ENCODE data around the gene RPAP3.
"Not testable (repeated sequence)": the region's sequence is repeated elsewhere in the genome, so short reads cannot be mapped to it uniquely, and the experiment has no call there.

The RPAP3 gene

DNA sequence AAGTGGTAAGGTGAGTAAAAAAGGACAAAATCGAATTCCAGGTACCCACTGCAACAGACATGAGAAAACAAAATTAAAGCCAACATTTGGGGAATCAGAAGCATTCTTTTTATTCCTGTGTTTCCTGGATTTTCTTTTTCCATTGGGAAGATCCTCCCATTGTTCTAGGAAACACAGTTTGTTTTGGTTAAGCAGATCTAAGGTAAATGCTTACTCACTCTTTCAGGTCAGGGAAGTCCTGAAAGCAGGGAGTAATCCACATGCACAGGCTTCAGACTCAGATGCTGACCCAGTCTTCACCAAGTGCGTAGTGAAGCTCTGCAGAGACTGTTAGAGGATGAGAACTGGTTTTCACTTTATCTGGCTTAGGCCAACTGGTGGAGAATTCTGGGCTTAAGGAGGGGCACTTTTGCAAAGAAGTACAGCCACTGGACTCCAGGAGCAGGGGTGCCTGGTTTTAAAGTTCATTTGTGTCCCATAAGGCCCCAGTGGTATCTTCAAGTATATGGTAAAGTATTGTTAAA lies 57.7 kb downstream of the RPAP3 start:
- in situ Hi-C loops (cut with MboI; ENCODE audit: low sequenced_read_pairs, unreplicated experiment) = no loop called here
- no peak for DNase-seq (ENCODE audit: low spot score)
- TF ChIP-seq, protein P1, sequence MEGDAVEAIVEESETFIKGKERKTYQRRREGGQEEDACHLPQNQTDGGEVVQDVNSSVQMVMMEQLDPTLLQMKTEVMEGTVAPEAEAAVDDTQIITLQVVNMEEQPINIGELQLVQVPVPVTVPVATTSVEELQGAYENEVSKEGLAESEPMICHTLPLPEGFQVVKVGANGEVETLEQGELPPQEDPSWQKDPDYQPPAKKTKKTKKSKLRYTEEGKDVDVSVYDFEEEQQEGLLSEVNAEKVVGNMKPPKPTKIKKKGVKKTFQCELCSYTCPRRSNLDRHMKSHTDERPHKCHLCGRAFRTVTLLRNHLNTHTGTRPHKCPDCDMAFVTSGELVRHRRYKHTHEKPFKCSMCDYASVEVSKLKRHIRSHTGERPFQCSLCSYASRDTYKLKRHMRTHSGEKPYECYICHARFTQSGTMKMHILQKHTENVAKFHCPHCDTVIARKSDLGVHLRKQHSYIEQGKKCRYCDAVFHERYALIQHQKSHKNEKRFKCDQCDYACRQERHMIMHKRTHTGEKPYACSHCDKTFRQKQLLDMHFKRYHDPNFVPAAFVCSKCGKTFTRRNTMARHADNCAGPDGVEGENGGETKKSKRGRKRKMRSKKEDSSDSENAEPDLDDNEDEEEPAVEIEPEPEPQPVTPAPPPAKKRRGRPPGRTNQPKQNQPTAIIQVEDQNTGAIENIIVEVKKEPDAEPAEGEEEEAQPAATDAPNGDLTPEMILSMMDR (IDR thresholded peaks at IDR 0.05; ENCODE audit: borderline replicate concordance, control extremely low read depth, extremely low read depth, insufficient read depth, missing control alignments) = no peak

DNA sequence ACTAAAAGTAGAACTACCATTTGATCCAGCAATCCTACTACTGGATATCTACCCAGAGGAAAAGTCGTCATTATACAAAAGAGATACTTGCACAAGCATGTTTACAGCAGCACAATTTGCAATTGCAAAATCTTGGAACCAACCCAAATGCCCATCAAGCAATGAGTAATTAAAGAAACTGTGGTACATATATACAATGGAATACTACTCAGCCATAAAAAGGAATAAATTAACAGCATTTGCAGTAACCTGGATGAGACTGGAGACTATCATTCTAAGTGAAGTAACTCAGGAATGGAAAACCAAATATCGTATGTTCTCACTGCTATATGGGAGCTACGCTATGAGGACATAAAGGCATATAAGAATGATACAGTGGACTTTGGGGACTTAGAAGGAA lies 63.5 kb downstream of the RPAP3 start:
- DNase-seq (ENCODE audit: low spot score); in situ Hi-C loops (cut with MboI; ENCODE audit: low sequenced_read_pairs, unreplicated experiment): not testable (repeated sequence)

- TF ChIP-seq, protein P1 (IDR thresholded peaks at IDR 0.05; ENCODE audit: borderline replicate concordance, control extremely low read depth, extremely low read depth, insufficient read depth, missing control alignments) = no peak
- in situ Hi-C loops (cut with MboI; ENCODE audit: low sequenced_read_pairs, unreplicated experiment) = no loop called here
- no peak for DNase-seq (ENCODE audit: low spot score)
These were observed 68.7 kb downstream of the RPAP3 start for GRCh38 chr12:47636908-47637780.

DNA sequence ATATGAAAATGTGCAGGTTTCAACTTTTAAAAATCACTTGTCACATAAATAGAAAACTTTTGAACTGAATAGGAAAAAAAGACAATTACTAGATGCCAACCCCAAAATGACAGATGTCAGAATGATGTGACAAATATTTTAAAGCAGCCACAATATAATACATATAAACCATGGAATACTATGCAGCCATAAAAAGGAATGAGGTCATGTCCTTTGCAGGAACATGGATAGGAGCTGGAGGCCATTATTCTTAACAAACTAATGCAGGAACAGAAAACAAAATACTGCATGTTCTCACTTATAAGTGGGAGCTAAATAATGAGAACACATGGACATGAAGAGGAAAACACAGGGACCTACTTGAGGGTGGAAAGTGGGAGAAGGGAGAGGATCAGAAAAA lies 70.1 kb downstream of the RPAP3 start:
- in situ Hi-C loops (cut with MboI; ENCODE audit: low sequenced_read_pairs, unreplicated experiment); DNase-seq (ENCODE audit: low spot score): not testable (repeated sequence)

DNA sequence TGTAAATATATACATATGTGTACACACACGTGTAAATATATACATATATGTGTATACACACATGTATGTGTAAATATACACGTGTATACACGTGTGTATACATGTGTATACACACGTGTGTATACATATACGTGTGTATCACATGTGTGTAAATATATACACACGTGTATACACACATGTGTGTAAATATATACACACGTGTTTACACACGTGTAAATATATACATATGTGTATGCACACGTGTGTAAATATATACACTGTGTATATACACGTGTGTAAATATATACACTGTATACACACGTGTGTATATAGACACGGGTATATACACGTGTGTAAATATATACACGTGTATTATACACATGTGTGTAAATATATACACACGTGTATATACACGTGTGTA lies 71.7 kb downstream of the RPAP3 start:
- no peak for DNase-seq (ENCODE audit: low spot score)
- TF ChIP-seq, protein P1 (IDR thresholded peaks at IDR 0.05; ENCODE audit: borderline replicate concordance, control extremely low read depth, extremely low read depth, insufficient read depth, missing control alignments) = no peak
- in situ Hi-C loops (cut with MboI; ENCODE audit: low sequenced_read_pairs, unreplicated experiment) = no loop called here

DNA sequence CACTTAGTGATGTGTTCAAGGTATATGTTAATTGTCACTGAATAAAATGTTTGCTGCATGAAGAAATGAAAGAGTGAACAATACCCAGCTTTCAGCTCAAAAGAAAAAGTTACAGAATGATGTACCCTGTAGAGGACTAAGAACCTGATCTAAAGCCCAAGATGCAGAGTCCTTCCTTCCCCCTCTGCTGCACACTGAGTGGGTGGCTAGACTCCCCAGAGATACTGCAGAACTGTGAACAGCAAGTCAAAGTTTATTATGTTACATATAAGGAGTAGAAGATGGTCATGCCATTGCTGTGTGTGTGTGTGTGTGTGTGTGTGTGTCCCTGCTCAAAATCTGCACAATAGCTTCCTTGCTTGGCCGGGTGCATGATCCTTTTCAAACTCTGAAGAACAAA lies 83.9 kb downstream of the RPAP3 start:
- TF ChIP-seq, protein P1 (IDR thresholded peaks at IDR 0.05; ENCODE audit: borderline replicate concordance, control extremely low read depth, extremely low read depth, insufficient read depth, missing control alignments) = no peak
- in situ Hi-C loops (cut with MboI; ENCODE audit: low sequenced_read_pairs, unreplicated experiment) = no loop called here
- no peak for DNase-seq (ENCODE audit: low spot score)

GRCh38 chr12:47617476-47617875 lies 88.4 kb downstream of the RPAP3 start:
- in situ Hi-C loops (cut with MboI; ENCODE audit: low sequenced_read_pairs, unreplicated experiment) = no loop called here
- TF ChIP-seq, protein P1 (IDR thresholded peaks at IDR 0.05; ENCODE audit: borderline replicate concordance, control extremely low read depth, extremely low read depth, insufficient read depth, missing control alignments) = no peak

More at GRCh38 chr12:47617476-47617875, 88.4 kb downstream of the RPAP3 start:
- no peak for DNase-seq (ENCODE audit: low spot score)
